NCI-H1417 treated with DMSO at 0.1 percent for 48 hours (cell line): ENCODE data around the gene SULT1C3.

Source experiments
- DNase-seq: peaks from one replicate; lab custom pipeline; 2025; lab: John Stamatoyannopoulos, UW

Gene SULT1C3

GRCh38 chr2:108304975-108305374, 65.2 kb downstream of the SULT1C3 start:
- DNase-seq = no peak

GRCh38 chr2:108305901-108306300, 66.1 kb downstream of the SULT1C3 start:
- DNase-seq = no peak

- DNase-seq = no peak
These were observed 70.1 kb downstream of the SULT1C3 start for GRCh38 chr2:108309903-108310302.
